GM21390 (cell line): ENCODE data around the gene DAAM1.
A peak's percentile ranks its signal among the peaks of the same experiment; 100 is the strongest.

Experiments
- ATAC-seq: cut with Tn5 transposase; IDR thresholded peaks from one replicate; pipeline ENCODE4 v1.9.1; 2021; ENCODE audit not compliant: unreplicated experiment

DAAM1 gene

DNA sequence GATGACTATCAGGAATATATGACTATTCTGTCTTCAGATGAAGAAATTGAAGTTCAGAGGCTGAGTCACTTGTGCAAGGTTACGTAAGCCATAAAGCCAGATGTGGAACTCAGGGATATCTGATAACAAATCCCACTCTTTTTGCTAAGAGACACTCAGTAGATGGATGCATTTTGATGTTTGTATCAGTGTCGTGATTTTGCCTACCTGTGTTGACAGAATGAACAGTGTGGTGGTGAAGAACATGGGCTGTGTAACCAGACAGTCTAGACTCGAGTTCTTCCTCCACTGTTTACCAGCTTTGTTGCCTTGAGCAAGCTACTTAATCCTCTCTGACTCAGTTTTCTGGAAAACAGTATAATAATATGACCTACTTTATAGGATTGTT lies 93.9 kb downstream of the DAAM1 start:
- no peak for ATAC-seq

DNA sequence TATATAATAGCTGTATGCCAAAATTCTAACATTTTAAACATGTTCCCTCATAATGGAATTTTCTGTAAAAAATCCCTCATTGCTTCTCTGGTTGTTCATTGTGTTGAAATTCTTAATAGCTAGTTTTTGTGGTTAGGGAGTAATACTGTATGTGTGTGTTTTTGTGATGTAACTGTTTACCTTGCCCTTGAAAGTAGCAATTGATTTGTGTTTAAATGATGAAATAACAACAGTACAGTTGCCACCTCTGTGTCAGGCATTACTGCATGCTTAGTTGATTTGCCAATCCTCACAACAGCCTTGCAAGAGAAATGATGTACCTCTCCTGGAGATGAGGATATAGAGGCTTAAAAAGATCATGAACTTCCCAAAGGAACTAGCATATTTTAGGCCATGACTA lies 94.9 kb downstream of the DAAM1 start:
- ATAC-seq = no peak

DNA sequence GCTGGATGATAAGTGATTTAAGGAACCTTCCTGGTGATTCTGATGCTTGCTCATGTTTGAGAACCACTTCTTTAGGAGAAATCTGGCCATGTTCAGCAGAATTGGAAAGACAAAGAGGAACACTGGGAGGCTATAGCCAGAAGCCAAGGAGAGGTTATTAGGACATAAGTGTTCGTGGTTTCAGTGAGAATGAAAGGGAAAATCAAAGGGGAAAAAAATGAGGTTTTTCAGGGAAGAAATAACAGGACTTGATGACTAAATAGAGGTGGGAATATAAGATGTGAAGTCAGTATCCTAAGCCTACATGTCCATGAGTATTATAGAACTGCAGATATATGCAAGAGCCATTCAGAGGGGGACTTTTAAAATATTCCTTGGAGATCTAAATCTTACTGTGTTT lies 95.6 kb downstream of the DAAM1 start:
- ATAC-seq = no peak

DNA sequence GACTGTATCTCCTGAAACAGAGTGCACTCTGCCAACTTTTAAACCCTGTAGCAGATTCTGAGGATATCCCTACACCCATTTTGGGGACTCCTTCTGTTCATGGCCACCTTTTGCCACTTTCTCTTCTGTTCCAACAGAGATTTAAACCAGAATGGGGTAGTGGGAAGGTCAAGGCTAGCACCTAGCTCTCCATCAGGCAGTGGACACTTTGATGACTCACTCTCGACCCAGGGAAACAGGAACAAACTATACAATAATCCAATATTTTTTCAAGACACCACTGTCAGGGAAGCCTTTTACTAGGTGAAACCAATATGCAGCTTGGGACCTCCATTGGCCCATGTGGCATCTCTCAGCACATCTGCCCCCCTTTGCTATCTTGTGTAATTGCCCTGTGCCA lies 103.6 kb downstream of the DAAM1 start:
- ATAC-seq = no peak

DNA sequence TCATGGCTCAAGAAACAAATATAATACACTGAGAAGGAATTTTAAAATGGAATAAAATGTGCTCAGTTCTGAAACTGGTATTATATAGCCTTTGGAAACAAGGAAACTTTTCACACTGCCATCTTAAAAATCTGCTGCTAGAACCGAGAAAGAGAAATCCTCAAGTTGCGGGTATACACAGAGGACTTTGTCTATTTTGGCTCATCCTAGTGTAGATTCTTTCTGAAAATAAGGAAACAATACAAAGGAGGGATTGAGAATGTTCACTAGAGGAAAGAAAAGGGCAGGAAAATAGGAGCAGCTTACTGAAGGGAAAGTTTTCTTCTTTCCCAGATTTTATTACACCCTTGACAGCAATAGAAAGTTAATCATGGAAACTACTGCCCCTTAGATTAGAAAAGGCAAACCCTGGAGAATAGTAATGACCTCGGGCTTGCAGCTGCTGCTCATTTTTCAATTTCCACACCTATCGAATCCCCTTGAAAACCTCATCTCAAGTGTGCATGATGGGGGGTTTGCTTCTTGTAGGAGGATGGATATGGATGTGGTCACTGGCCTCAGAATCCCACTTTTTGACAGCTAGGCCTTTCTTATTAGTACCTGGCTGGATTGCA lies 104.6 kb downstream of the DAAM1 start:
- no peak for ATAC-seq

DNA sequence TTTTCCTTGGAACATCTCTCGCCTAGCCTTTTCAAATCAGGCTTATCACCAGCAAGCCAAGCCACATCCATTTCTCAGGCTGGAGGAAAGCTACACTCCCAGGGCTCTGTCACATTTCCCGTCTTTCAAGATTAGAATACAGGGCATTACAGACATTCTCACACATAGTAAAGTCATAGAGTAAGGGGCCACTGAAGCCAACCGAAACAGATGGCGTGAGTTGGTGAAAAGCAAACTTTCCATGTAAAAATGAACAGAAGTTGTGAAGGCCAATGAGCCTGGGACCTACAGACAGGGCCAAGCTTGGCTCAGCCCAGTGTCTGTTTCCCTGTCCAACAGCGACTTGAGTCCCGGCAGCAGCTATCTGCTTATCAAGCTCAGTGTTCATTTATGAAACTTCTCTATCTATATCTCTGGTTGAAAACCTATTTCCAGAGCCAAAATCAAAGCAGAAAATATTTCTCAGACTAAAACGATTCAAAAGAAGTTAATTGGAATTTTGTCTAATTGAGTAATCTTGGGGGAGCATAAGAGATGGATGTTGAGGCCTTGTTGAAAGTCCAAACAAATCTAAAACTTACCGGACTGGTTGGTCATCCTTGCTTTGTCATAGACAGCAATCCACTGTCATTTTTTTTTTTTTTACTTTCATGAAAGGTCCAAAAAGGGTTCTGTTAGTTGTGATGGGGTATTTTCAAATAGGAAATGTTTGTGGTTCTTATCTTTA lies 105.6 kb downstream of the DAAM1 start:
- no peak for ATAC-seq

DNA sequence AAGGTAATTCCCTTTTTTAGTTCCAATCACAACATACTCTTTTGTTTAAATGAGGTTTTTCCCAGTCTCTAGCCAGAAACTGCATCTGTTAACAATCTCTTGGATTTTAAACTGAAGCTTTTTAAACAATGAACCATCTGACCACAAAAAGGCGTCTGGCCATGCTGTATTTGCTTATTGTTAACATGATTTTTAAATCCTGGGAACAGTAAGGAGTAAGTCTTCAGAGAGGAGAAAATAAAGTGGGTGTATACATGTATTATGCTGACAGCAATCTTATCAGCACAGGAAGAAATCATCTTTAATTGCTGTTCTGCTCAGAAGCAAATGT lies 106.2 kb downstream of the DAAM1 start:
- no peak for ATAC-seq

DNA sequence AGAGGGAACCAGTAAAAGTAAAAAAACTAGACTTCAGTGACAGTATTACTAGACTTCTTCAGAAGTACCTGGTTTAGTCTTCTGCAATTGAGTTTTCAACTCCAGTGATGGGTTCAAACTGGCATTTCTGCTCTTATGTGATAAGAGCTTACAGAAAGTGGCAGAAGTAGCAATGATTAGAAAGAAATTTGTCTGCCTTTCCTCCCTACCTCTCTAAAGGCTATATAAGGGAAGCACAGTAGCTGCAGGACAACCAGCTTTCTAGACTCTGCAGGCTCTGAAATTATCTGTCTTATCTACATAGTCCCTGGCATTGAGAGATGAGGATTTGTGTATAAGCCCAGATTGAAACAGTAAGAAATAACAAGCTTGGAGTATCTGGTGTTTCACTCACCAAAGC lies 107.5 kb downstream of the DAAM1 start:
- no peak for ATAC-seq

DNA sequence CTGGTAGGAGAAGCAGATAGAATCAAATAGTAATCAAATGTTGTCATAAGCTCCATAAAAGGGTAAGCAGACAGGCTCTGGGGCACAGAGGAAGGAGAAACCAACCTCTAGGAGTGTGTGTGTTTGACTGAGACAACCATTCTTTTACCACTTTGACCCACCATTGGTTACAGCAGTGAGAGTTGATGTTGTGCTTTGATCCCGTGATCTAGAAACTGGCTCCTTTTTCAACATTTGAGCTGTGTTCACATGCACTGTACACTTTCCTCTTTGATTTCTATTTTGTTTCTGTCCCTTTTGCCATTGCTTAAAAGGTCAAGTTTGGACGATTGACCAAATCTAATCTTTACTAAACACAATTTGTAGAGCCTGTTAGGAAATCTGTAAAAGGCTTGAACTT lies 108.0 kb downstream of the DAAM1 start:
- no peak for ATAC-seq

DNA sequence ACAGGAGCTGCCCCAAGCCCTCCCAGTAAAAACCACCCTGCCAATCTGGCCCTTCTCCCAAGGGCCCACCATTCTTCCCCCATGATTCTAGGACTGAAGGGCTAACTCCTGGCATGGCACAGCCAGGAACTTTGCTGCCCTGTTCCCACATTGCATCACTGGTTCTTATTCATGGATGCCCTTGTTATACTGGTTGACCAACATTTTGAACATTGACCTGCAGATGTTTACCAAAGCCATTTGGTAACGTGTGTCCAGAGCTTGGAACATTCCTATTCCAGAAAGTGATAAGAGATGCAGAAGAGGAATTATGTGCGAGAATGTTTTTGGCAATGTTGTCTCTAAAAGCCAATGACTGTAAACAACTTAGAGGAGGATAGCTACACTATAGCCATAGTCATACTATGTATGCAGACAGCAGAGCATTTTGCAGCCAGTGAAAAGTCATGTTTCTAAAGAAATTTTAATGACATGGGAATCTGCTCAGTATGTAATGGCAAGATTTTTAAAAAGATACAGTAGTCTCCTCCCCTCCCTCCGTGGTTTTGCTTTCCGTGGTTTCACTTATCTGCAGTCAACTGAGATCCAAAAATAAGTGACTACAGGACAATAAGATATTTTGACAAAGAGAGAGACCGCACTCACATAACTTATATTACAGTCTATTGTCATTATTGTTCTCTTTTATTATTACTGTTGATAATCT lies 108.8 kb downstream of the DAAM1 start:
- no peak for ATAC-seq

DNA sequence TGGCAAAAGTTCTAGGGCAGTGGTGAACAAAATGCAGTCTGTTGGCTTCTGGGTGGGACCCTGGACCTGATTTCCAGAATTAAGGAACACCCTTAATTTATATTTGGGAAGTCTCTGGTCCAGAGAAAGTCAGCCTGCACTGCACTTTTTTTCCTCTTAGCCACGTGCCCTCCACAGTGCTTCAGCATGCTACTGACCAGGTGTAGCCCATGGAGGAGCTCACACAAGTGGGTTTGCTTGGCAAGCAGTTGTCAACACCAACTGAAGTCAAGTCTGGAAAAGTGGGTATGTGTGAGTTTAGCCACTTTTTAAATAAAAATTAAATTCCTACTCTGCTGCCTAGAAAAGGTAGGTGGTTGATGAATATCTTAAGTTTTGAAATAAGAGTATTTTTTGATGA lies 111.3 kb downstream of the DAAM1 start:
- ATAC-seq = no peak

DNA sequence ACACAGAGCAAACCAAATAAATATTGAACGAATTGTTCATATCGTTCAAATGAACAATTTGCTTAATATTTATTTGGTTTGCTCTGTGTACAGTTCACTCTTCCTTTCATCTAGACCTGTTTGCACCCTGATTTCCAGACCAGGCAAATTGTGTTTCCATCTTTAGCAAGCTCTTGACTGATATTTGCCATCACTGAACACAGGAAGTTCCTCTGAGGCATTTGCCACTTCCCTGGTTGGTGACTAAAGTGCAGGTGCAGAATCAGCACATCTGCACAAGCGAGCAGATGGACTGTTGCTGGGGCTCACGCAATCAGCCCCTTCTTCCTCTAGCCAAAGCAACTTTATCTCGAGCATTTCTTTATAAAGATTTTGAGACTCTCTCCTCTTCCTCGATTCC lies 112.9 kb downstream of the DAAM1 start:
- peak; percentile 83 for ATAC-seq

DNA sequence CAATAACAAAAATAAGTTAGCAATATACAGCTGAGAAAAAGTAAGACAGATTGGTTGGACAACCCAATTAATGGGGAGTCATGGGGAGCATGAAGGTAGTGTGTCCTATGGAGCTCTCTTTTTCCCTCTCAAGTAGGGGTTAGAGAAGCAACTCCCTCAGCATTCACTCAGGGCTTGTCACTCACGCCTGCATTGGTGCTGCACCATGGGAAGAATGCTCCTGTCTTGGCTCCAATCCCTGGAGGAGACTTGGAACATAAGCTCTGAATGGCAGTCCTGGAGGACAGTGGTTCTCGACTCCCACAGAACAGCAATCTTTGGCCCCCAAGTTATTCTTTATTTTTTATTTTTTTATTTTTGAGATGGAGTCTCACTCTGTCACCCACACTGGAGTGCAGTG lies 113.8 kb downstream of the DAAM1 start:
- no peak for ATAC-seq

DNA sequence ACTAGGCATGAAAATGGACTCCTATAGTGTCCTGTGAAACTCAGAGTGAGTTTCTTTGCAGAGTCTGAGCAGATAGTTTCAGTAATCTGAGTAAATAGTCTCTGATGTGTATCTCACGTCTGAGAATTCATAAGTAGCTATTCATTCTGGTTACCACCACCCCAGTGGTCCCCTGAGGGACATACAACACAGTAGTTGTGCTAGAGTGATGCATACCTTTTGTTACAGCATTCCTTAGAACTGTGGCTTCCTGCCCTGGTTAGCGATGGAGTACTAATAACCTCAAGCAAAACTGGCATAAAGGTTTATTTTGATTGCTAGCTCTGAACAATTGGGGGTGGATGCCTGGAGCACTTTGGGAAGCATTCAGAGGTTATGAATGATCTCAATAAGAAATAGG lies 114.7 kb downstream of the DAAM1 start:
- no peak for ATAC-seq

DNA sequence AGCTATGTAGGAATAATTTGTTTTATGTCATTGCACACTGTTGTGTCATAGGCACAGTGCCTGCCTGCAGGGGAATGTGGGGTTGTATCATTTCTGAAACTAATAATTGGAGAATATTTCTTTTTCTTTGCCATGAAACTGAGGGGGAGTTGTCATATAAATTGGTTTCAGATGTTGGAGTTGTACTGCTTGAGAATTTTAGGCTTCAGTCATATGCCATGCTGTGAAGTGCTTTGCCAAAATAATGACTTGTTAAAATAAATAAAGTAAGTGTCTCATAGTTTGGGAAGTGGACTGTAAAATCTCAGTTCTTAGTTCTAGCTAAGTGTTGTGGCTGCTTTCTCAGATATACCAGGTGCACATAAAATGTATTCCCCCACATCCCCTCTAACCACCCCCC lies 116.8 kb downstream of the DAAM1 start:
- ATAC-seq = no peak

DNA sequence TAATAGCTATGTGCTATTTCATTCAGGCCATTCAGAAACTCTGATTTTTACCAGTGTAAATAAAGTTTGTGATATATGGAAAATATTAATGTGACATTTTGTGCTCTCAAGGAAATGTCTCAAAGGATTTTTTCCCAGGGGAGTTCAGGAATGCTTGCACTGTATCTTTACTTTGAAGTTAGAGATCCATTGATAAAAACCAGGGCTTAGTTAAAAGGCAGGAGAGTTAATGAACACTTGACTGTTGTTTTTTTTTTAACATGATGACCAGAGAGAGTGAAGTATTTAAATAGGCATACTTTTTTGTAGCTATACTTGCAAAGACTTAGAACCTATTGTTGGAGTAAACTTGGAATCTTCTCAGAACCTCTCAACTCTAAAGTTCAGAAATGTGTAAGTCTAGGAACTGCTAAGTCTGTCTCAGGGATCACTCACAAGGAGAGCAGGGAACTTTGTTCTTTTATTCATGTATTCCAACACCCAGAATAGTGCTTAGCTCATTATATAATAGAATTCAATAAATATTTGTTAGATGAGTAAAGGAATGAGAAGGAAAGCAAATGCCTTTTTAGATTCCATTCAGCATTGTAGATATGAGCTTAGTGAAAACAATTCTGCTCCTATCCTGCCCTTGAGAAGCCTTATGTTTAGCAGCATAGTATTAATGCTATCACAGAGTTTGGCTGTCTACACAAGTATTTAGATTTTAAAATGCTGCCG lies 117.5 kb downstream of the DAAM1 start:
- ATAC-seq = no peak

DNA sequence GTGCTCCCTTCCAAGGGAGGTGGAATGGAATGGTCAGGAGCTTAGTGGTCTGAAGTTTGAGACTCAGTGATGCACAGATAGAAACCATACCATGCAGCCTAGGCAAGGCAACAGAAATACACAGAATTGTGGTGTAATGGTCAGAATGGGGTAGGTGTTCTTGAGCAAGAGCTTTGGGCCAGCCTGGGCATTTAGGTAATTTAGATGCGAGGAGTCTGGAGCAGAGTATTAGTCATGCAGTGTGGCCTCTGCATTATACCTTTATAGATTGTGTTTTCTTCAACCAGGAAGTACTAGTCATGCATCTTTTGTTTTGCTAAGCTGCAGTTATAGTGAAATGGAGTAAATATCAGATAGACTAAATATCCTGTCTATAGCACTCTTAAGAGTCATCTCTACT lies 118.3 kb downstream of the DAAM1 start:
- no peak for ATAC-seq

DNA sequence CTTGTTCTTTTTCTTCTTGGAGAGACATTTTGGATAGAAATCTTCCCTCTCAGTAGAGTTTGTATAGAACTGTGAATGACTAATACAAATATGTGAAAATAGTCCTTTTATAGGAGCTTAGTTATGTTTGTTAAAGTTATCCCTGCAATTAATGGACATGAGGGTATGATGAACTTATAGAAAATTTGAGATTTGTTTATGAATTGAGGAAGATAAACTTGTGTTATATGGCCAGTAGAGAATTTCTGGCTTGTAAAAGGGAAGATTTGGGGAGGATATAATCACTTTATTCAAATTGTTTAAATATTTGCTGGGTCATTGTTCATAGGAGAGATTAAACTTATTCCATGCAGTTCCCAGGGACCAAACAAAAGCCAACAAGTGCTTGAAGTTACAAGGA lies 119.6 kb downstream of the DAAM1 start:
- ATAC-seq = no peak

DNA sequence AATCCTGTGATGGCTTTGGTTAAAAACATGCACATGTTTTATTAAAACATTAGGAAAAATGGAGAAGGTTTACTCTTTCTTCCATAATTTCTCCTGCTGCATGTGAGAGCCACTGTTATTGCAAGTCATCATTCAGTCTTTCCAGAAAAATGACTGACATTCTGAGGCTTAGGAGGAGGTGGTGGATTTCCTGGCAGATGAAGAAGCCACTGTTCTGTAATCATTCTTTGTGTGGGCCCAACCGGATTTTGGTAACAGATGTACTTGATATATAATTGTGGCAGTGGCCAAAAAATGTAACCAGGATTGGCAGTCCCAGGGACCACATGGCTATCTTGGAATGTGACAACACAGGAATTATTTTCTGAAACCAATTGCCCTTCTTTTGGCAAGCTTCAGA lies 120.2 kb downstream of the DAAM1 start:
- no peak for ATAC-seq

DNA sequence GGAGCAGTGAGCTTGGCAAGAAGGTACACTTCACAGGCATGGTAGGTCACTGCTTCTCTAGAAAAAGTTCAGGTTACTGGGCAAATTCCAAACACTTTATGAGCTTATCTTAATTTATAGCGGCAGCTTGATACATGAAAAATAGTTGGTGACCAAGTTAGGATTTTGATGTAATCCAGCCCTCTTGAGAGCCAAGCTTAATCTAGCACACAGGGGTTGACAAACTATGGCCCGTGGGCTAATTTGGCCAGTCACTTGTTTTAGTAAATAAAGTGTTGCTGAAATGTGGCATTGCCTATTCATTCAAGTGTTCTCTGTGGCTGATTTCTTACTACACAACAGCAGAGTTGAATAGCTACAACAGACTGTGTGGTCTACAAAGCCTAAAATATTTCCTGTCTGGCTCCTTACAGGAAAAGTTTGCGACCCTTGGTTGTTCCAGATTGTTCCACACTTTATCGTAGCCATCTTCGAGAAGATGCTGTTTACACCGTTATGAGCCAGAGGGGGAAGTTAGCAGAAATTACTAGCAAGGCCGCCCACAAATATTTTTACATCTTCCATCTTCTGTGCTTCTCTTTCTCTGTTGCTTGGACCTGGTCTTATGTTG lies 120.9 kb downstream of the DAAM1 start:
- ATAC-seq = no peak

DNA sequence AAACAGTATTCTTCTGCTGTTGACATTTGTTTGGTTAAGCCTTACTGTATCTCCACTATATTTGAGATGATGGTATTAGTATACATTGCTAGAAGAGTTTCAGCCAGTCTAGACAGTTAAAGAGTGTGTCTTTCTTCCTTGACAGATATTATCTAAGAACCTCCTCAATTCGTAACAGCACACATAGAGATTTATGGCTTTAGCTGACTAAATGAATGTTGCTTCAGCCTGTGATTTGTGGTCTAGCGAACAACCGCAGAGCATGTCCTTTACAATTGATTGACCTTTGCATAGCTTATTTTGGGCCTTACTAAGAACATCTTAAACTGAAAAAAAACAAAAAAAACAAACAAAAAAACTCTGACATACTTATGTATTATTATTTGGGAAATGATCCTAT lies 122.2 kb downstream of the DAAM1 start:
- ATAC-seq = no peak

DNA sequence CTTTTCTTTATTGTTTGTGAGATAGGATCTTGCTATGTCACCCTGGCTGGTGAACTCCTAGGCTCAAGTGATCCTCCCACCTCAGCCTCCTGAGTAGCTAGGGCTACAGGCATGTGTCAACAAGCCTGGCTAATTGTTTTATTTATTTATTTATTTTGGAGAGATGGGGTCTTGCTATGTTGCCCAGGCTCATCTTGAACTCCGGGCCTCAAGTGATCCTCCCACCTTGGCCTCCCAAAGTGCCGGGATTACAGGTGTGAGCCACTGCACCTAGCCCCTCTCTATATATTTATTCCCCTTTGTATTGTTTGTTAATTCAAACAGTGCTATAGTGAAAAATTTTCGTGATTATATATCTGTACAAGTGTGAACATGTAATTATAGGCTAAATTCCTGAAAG lies 123.3 kb downstream of the DAAM1 start:
- ATAC-seq = no peak
